GM12891 (cell line): Measurements from ENCODE around the gene TNFAIP3.

Experiments used
- DNase-seq: peaks from one replicate; pipeline ENCODE4 v3.0.0; 2011; ENCODE audit warnings: low spot score; ENCODE audit not compliant: insufficient read length
- FAIRE-seq: peaks from 2 replicates; lab custom pipeline; 2011; peaks lifted over from hg19 to GRCh38; lab: Jason Lieb, UNC
- PAX5 ChIP-seq: IDR thresholded peaks from 2 replicates; pipeline ENCODE4 v1.6.1; 2011; ENCODE audit warnings: low read length, moderate library complexity, mild to moderate bottlenecking; ENCODE audit not compliant: insufficient read depth, severe bottlenecking
- POLR2A ChIP-seq: IDR thresholded peaks from 2 replicates; pipeline ENCODE4 v1.6.1; 2011; ENCODE audit warnings: low read depth, low read length, control low read depth
- POLR2AphosphoS5 ChIP-seq: IDR thresholded peaks from 2 replicates; pipeline ENCODE4 v1.6.1; 2011; ENCODE audit warnings: low read depth, low read length, control low read depth
- POU2F2 ChIP-seq: IDR thresholded peaks from 2 replicates; pipeline ENCODE4 v1.6.1; 2011; ENCODE audit warnings: low read depth, mild to moderate bottlenecking, control low read depth, low read length, moderate library complexity
- SPI1 ChIP-seq: IDR thresholded peaks from 2 replicates; pipeline ENCODE4 v1.6.1; 2011; ENCODE audit warnings: low read depth, low read length, control low read depth
- TAF1 ChIP-seq: IDR thresholded peaks from 2 replicates; pipeline ENCODE4 v1.6.1; 2011; ENCODE audit warnings: low read depth, low read length, control low read depth

TNFAIP3 gene

GRCh38 chr6:137911675-137912191, 44.7 kb downstream of the TNFAIP3 start:
- FAIRE-seq (peak; percentile 92), DNase-seq (no peak)
- no peak for TF ChIP-seq POLR2A
- TF ChIP-seq POLR2AphosphoS5, result no peak
- TF ChIP-seq SPI1, result no peak
- no peak for TF ChIP-seq TAF1
- TF ChIP-seq POU2F2, result no peak
- TF ChIP-seq PAX5, result no peak

GRCh38 chr6:137912813-137913212, 45.8 kb downstream of the TNFAIP3 start:
- TF ChIP-seq POLR2AphosphoS5 (no peak), POU2F2 (no peak), POLR2A (no peak), TAF1 (no peak), PAX5 (no peak), SPI1 (no peak)
- no peak for DNase-seq
- FAIRE-seq, result peak; percentile 28

GRCh38 chr6:137913434-137913833, 46.4 kb downstream of the TNFAIP3 start:
- no peak for TF ChIP-seq POU2F2
- DNase-seq, result no peak
- no peak for FAIRE-seq

- no peak for DNase-seq
- TF ChIP-seq SPI1 (no peak), TAF1 (no peak), POLR2A (no peak), PAX5 (no peak), POU2F2 (no peak), POLR2AphosphoS5 (no peak)
- no peak for FAIRE-seq
Observed at GRCh38 chr6:137913996-137914529, 47.0 kb downstream of the TNFAIP3 start.

GRCh38 chr6:137914530-137915193, 47.6 kb downstream of the TNFAIP3 start:
- FAIRE-seq, result peak; percentile 45

GRCh38 chr6:137915790-137916189, 48.7 kb downstream of the TNFAIP3 start:
- no peak for FAIRE-seq
- TF ChIP-seq POLR2AphosphoS5, result no peak
- no peak for TF ChIP-seq SPI1
- no peak for TF ChIP-seq POLR2A
- TF ChIP-seq TAF1, result no peak
- no peak for TF ChIP-seq POU2F2
- no peak for TF ChIP-seq PAX5
- DNase-seq, result no peak

More at GRCh38 chr6:137914530-137915193, 47.6 kb downstream of the TNFAIP3 start:
- no peak for DNase-seq
- TF ChIP-seq POU2F2, result no peak
- no peak for TF ChIP-seq PAX5
- no peak for TF ChIP-seq POLR2AphosphoS5
- no peak for TF ChIP-seq POLR2A
- TF ChIP-seq SPI1, result 0 out of 2 replicates have a peak, but pooled peaks have one; percentile 37
- no peak for TF ChIP-seq TAF1

- FAIRE-seq (peak; percentile 78), DNase-seq (no peak)
- no peak for TF ChIP-seq SPI1
- no peak for TF ChIP-seq POU2F2
- no peak for TF ChIP-seq PAX5
- TF ChIP-seq TAF1, result no peak
- no peak for TF ChIP-seq POLR2A
- TF ChIP-seq POLR2AphosphoS5, result no peak
Observed at GRCh38 chr6:137917551-137918325, 50.7 kb downstream of the TNFAIP3 start.

- no peak for DNase-seq
- FAIRE-seq, result no peak
- TF ChIP-seq POLR2AphosphoS5, result no peak
- no peak for TF ChIP-seq POLR2A
- no peak for TF ChIP-seq TAF1
- no peak for TF ChIP-seq SPI1
- TF ChIP-seq PAX5, result no peak
- no peak for TF ChIP-seq POU2F2
Observed at GRCh38 chr6:137919502-137919823, 52.4 kb downstream of the TNFAIP3 start.

- FAIRE-seq (peak; percentile 88), DNase-seq (no peak)
- TF ChIP-seq SPI1 (peak; percentile 47), POLR2A (no peak)
Observed at GRCh38 chr6:137919837-137920730, 53.0 kb downstream of the TNFAIP3 start.
